HepG2 (cell line): ENCODE data around the gene APBA3. TPM values are rescaled to one million over a fixed set of nuclear protein-coding genes. Genes with fewer than 3 reads are reported as not detected.

Experiments
- AGO1 ChIP-seq: fragments of 200-400 bp; formaldehyde crosslinking; IDR thresholded peaks from 2 replicates; pipeline ENCODE4 v1.6.1; 2017; ENCODE audit warnings: mild to moderate bottlenecking, low read depth, low read length, moderate library complexity; ENCODE audit not compliant: poor library complexity, severe bottlenecking
- ERF ChIP-seq: IDR thresholded peaks from 2 replicates; pipeline ENCODE4 v1.6.1; 2018; ENCODE audit warnings: missing biosample characterization, missing genetic modification reagents
- GLI4 ChIP-seq: sonication (generic); formaldehyde crosslinking; IDR thresholded peaks from 2 replicates; pipeline ENCODE4 v1.5.1; 2020; ENCODE audit warnings: missing genetic modification reagents, mild to moderate bottlenecking, moderate library complexity, borderline replicate concordance
- HNF1B ChIP-seq: sonication (generic); formaldehyde crosslinking; IDR thresholded peaks from 2 replicates; pipeline ENCODE4 v1.5.1; 2020; ENCODE audit warnings: mild to moderate bottlenecking, moderate library complexity, missing genetic modification reagents
- SIN3A ChIP-seq: IDR thresholded peaks from 2 replicates; pipeline ENCODE4 v1.6.1; 2011; ENCODE audit warnings: low read depth, mild to moderate bottlenecking, control low read depth, low read length, borderline replicate concordance
- SMYD3 ChIP-seq: sonication (generic); formaldehyde crosslinking; IDR thresholded peaks from 2 replicates; pipeline ENCODE4 v1.8.1; 2023; ENCODE audit warnings: mild to moderate bottlenecking, missing genetic modification reagents
- ZBTB4 ChIP-seq: sonication (generic); formaldehyde crosslinking; IDR thresholded peaks from 2 replicates; pipeline ENCODE4 v1.4.0; 2020; ENCODE audit warnings: missing genetic modification reagents, mild to moderate bottlenecking, borderline replicate concordance
- ZNF256 ChIP-seq: sonication (generic); formaldehyde crosslinking; conservative IDR thresholded peaks from 2 replicates; pipeline ENCODE4 v1.4.0; 2020; ENCODE audit warnings: missing genetic modification reagents
- ZNF292 ChIP-seq: sonication (generic); formaldehyde crosslinking; IDR thresholded peaks from 2 replicates; pipeline ENCODE4 v1.8.1; 2022; ENCODE audit warnings: mild to moderate bottlenecking, low read depth, missing genetic modification reagents, borderline replicate concordance
- ZNF761 ChIP-seq: sonication (generic); formaldehyde crosslinking; conservative IDR thresholded peaks from 2 replicates; pipeline ENCODE4 v1.4.0; 2020; ENCODE audit warnings: mild to moderate bottlenecking, missing genetic modification reagents
- ZNF768 ChIP-seq: sonication (generic); formaldehyde crosslinking; IDR thresholded peaks from 2 replicates; pipeline ENCODE4 v1.4.0; 2020; ENCODE audit warnings: missing genetic modification reagents
- ZNF777 ChIP-seq: sonication (generic); formaldehyde crosslinking; IDR thresholded peaks from 2 replicates; pipeline ENCODE4 v1.4.0; 2020; ENCODE audit warnings: missing genetic modification reagents
- polyA plus RNA-seq, 8 experiments: library from polyadenylated mRNA; depleted of rRNA in 3 of 8; stranded (reverse) in 7 of 8; unstranded in 1 of 8; fragments of >200 nt; fragmentation: Illumina TruSeq in 4 of 8; extraction: Trizol in 4 of 8; gene quantifications; 2 replicates each; pipeline versions ENCODE4 v1.2.1 to v1.2.3, GENCODE V29; 2011 to 2016; ENCODE audit warnings: low read depth in 4 of 8, missing spikeins in 1 of 8, mixed read lengths in 1 of 8; ENCODE audit not compliant: insufficient read depth in 1 of 8
- total RNA-seq, 5 experiments: library from RNA; depleted of rRNA; stranded (reverse); fragments of >200 nt; fragmentation: Illumina TruSeq; extraction: Trizol; gene quantifications; 2 replicates each; pipeline ENCODE4 v1.2.3, GENCODE V29; 2016; ENCODE audit warnings: low read depth in 1 of 5
- TF ChIP-seq, protein P1 (sequence below): sonication (generic); formaldehyde crosslinking; IDR thresholded peaks from 2 replicates; pipeline ENCODE4 v1.5.1; 2020; ENCODE audit warnings: missing genetic modification reagents, mild to moderate bottlenecking, borderline replicate concordance
- TF ChIP-seq, protein P2 (sequence below): sonication (generic); formaldehyde crosslinking; IDR thresholded peaks from 2 replicates; pipeline ENCODE4 v1.8.1; 2023; ENCODE audit warnings: mild to moderate bottlenecking, missing genetic modification reagents
- TF ChIP-seq, protein P3 (sequence below): sonication (generic); formaldehyde crosslinking; IDR thresholded peaks from 2 replicates; pipeline ENCODE4 v1.8.0; 2022; ENCODE audit warnings: low read depth, missing genetic modification reagents
- TF ChIP-seq, protein P4 (sequence below): sonication (generic); formaldehyde crosslinking; IDR thresholded peaks from 2 replicates; pipeline ENCODE4 v1.9.0; 2021; ENCODE audit warnings: missing genetic modification reagents, borderline replicate concordance

APBA3 gene
- total and polyA plus RNA-seq, 2 of the 13 experiments (the other 11 are each of a cell fraction or from before 2014, with no cell fraction given): 14.2 to 14.3 TPM

DNA sequence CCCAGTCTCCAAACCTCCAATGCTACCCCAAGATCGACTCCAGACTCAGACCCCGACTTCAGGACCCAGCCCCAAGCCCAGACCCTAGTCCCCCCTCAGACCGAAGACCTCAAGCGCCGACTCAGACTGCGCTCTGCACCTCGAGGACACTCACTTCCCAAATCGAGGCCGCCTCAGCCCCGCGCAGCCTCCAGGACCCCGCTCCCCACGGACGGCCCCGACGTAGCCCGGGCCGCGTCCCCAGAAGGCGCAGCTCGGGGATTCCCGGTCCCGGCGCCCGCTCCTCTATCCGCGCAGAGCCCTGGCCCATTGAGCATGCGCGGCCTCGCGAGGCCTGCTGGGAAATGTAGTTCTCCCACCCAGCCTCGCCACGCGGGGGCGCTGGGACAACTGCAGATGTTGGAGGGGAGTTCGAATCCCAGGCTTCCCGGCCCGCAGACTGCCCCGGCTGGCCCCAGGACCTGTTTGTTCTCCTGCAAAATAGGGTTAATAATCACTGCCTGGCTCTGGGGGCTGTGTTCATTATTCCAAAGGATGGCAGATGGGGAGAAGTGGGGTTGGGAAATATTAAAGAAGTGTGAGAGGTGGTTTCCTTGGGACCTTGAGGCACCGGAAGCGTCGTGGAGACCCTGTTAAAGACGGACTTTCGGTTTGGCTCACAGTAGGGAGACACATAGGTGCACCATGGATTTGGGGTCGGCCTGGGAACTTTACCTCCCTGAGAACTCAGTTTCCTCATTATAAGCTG is at the start of gene APBA3 (continued):
- TF ChIP-seq, protein P1, sequence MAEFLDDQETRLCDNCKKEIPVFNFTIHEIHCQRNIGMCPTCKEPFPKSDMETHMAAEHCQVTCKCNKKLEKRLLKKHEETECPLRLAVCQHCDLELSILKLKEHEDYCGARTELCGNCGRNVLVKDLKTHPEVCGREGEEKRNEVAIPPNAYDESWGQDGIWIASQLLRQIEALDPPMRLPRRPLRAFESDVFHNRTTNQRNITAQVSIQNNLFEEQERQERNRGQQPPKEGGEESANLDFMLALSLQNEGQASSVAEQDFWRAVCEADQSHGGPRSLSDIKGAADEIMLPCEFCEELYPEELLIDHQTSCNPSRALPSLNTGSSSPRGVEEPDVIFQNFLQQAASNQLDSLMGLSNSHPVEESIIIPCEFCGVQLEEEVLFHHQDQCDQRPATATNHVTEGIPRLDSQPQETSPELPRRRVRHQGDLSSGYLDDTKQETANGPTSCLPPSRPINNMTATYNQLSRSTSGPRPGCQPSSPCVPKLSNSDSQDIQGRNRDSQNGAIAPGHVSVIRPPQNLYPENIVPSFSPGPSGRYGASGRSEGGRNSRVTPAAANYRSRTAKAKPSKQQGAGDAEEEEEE (CRISPR knock-in tag): no peak
- no peak for TF ChIP-seq SMYD3 (CRISPR knock-in tag)
- peak; percentile 66; the same call in 1 of the 2 replicates for TF ChIP-seq GLI4 (CRISPR knock-in tag)
- TF ChIP-seq, protein P2, sequence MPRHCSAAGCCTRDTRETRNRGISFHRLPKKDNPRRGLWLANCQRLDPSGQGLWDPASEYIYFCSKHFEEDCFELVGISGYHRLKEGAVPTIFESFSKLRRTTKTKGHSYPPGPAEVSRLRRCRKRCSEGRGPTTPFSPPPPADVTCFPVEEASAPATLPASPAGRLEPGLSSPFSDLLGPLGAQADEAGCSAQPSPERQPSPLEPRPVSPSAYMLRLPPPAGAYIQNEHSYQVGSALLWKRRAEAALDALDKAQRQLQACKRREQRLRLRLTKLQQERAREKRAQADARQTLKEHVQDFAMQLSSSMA: no peak
- TF ChIP-seq AGO1: peak; percentile 85
- no peak for TF ChIP-seq ZBTB4 (CRISPR knock-in tag)
- no peak for TF ChIP-seq ZNF292 (CRISPR knock-in tag)
- peak; percentile 49; the same call in 1 of the 2 replicates for TF ChIP-seq ZNF768 (CRISPR knock-in tag)
- TF ChIP-seq ZNF761 (CRISPR knock-in tag): no peak
- TF ChIP-seq HNF1B (CRISPR knock-in tag): peak; percentile 94
- peak; percentile 95 for TF ChIP-seq ZNF777 (CRISPR knock-in tag)
- peak; percentile 82; the same call in 1 of the 2 replicates for TF ChIP-seq ZNF256
- TF ChIP-seq SIN3A: no peak
- TF ChIP-seq, protein P3, sequence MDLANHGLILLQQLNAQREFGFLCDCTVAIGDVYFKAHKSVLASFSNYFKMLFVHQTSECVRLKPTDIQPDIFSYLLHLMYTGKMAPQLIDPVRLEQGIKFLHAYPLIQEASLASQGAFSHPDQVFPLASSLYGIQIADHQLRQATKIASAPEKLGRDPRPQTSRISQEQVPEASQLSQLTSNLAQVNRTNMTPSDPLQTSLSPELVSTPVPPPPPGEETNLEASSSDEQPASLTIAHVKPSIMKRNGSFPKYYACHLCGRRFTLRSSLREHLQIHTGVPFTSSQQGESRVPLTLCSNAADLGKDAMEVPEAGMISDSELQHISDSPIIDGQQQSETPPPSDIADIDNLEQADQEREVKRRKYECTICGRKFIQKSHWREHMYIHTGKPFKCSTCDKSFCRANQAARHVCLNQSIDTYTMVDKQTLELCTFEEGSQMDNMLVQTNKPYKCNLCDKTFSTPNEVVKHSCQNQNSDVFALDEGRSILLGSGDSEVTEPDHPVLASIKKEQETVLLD (CRISPR knock-in tag): no peak
- TF ChIP-seq ERF (CRISPR knock-in tag): 0 out of 2 replicates have a peak, but pooled peaks have one; percentile 27
- TF ChIP-seq, protein P4, sequence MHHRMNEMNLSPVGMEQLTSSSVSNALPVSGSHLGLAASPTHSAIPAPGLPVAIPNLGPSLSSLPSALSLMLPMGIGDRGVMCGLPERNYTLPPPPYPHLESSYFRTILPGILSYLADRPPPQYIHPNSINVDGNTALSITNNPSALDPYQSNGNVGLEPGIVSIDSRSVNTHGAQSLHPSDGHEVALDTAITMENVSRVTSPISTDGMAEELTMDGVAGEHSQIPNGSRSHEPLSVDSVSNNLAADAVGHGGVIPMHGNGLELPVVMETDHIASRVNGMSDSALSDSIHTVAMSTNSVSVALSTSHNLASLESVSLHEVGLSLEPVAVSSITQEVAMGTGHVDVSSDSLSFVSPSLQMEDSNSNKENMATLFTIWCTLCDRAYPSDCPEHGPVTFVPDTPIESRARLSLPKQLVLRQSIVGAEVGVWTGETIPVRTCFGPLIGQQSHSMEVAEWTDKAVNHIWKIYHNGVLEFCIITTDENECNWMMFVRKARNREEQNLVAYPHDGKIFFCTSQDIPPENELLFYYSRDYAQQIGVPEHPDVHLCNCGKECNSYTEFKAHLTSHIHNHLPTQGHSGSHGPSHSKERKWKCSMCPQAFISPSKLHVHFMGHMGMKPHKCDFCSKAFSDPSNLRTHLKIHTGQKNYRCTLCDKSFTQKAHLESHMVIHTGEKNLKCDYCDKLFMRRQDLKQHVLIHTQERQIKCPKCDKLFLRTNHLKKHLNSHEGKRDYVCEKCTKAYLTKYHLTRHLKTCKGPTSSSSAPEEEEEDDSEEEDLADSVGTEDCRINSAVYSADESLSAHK: no peak; the same call in 1 of the 2 replicates
